T-cell (primary cell): ENCODE measurements around the gene ARHGAP10. TPM values are rescaled to one million over a fixed set of nuclear protein-coding genes. Genes with fewer than 3 reads are reported as not detected.

Source experiments
- ATAC-seq, 4 experiments: fragments of 200-7000 bp in 3 of 4; fragments of 150-1000 bp in 1 of 4; cut with Tn5 transposase; replicated peaks in 1 of 4; 1 replicate in 3 of 4; 2 replicates in 1 of 4; pipeline ENCODE4 v1.10.0; 2021; ENCODE audit warnings: moderate library complexity in 3 of 4, mild to moderate bottlenecking in 2 of 4, moderate number of reproducible peaks in 1 of 4
- CTCF ChIA-PET, 2 donors: fragments of 300-600 bp; sonication (Branson Sonifier 250); formaldehyde crosslinking; loops; one replicate each; lab custom pipeline; 2022; ENCODE audit warnings: antibody characterized with exemption in 2 of 2; lab: Charles Lee
- POLR2A ChIA-PET, 2 donors: fragments of 300-600 bp; sonication (Branson Sonifier 250); formaldehyde crosslinking; loops; one replicate each; lab custom pipeline; 2022; ENCODE audit warnings: antibody characterized with exemption in 2 of 2; lab: Charles Lee
- DNase-seq, 35 experiments: peaks; one replicate each; pipeline versions ENCODE4 v3.0.0 to v3.0.0-alpha.2; 2013 to 2023
- H3K27ac ChIP-seq: one replicate; pipeline ENCODE4 v1.5.1; 2013; ENCODE audit warnings: low read length
- H3K27me3 ChIP-seq, 2 experiments: replicated peaks in 1 of 2; 1 replicate in 1 of 2; 2 replicates in 1 of 2; pipeline versions ENCODE4 v1.6.1 to v1.7.0; 2013; ENCODE audit warnings: low read length in 1 of 2, mixed read lengths in 1 of 2; ENCODE audit not compliant: control insufficient read depth in 2 of 2, insufficient read depth in 2 of 2; ENCODE audit errors: extremely low read depth in 1 of 2
- H3K36me3 ChIP-seq, 2 donors: 1 replicate in 1 of 2; 2 replicates in 1 of 2; pipeline versions ENCODE4 v1.6.1 to v1.7.0; 2013; ENCODE audit warnings: low read length in 1 of 2; ENCODE audit not compliant: control insufficient read depth in 2 of 2, insufficient read depth in 1 of 2; ENCODE audit errors: extremely low read depth in 1 of 2
- H3K4me1 ChIP-seq, 2 experiments: 1 replicate in 1 of 2; 2 replicates in 1 of 2; pipeline versions ENCODE4 v1.6.1 to v1.7.0; 2013; ENCODE audit warnings: low read length in 2 of 2, mixed read lengths in 1 of 2; ENCODE audit not compliant: insufficient read depth in 2 of 2, control insufficient read depth in 1 of 2; ENCODE audit errors: extremely low read depth in 1 of 2
- H3K4me3 ChIP-seq, 2 donors: 1 replicate in 1 of 2; 2 replicates in 1 of 2; pipeline versions ENCODE4 v1.5.1 to v1.7.0; 2013; ENCODE audit warnings: mild to moderate bottlenecking in 2 of 2, low read length in 1 of 2, moderate library complexity in 1 of 2; ENCODE audit not compliant: control insufficient read depth in 1 of 2; ENCODE audit errors: extremely low read depth in 1 of 2
- H3K9me3 ChIP-seq: 2 replicates; pipeline ENCODE4 v1.7.0; 2013
- H3K27ac Mint-ChIP-seq, 2 donors: one replicate each; pipeline ENCODE4 v1.8.0; 2020 to 2021; ENCODE audit warnings: mild to moderate bottlenecking in 2 of 2, mixed read lengths in 2 of 2
- H3K27me3 Mint-ChIP-seq, 2 donors: one replicate each; pipeline ENCODE4 v1.8.0; 2021 to 2022; ENCODE audit warnings: mixed read lengths in 2 of 2
- H3K36me3 Mint-ChIP-seq: one replicate; pipeline ENCODE4 v1.8.0; 2021; ENCODE audit warnings: mixed read lengths
- H3K4me1 Mint-ChIP-seq, 3 donors: one replicate each; pipeline ENCODE4 v1.8.0; 2020 to 2022; ENCODE audit warnings: mixed read lengths in 3 of 3, mild to moderate bottlenecking in 1 of 3
- H3K4me3 Mint-ChIP-seq, 3 donors: one replicate each; pipeline ENCODE4 v1.8.0; 2020 to 2022; ENCODE audit warnings: mild to moderate bottlenecking in 3 of 3, mixed read lengths in 3 of 3, moderate library complexity in 3 of 3
- H3K9me3 Mint-ChIP-seq, 3 donors: one replicate each; pipeline ENCODE4 v1.8.0; 2020 to 2022; ENCODE audit warnings: mixed read lengths in 3 of 3
- WGBS: methylation state at CpG from one replicate; pipeline ENCODE4 v1.1.5; 2013; ENCODE audit warnings: missing lambda C conversion rate; ENCODE audit not compliant: insufficient coverage; 5-methylcytosine and 5-hydroxymethylcytosine counted together
- total RNA-seq, 35 experiments: library from RNA in 6 of 35; stranded (reverse) in 6 of 35; fragments of 120-200 nt in 1 of 35; gene quantifications; one replicate each; pipeline versions ENCODE4 v1.2.1 to v1.2.4 and lab custom pipeline; 2013 to 2026

The ARHGAP10 gene
- total RNA-seq, 5 donors from 2014 or later (not counting 1 experiment from before 2014, with no cell fraction given) = 6.2 to 7.7 (median 6.8) TPM

- H3K36me3 ChIP-seq = no peaks in the 10 kb centered on the region
- peaks cover 0 to 1% of the 10 kb centered on the region in 2 donors for H3K27me3 Mint-ChIP-seq
- no peak for DNase-seq
- no peaks in the 10 kb centered on the region for H3K9me3 Mint-ChIP-seq
- H3K27me3 ChIP-seq = no peaks in the 10 kb centered on the region
- H3K36me3 Mint-ChIP-seq = no peaks in the 10 kb centered on the region
- no CpG with 5 or more reads among the region's 5 CpGs for WGBS
- POLR2A ChIA-PET = interaction anchor here in 1 of 2 donors (0.6 kb wide), 1 partner anchor 52 kb away, joined by 3 read pairs; no protein-coding TSS in a partner anchor
- H3K9me3 ChIP-seq = no peaks in the 10 kb centered on the region
- H3K27ac Mint-ChIP-seq = no peak overlapping the region
- CTCF ChIA-PET = interaction anchor here (0.6 to 4.2 kb wide), 9 partner anchors 15 to 192 kb away, joined by 3 to 65 read pairs (median 3); no protein-coding TSS in a partner anchor
- peaks cover 0 to 7% (median 2%) of the 10 kb centered on the region in 3 donors for H3K4me1 Mint-ChIP-seq
- no peaks in the 10 kb centered on the region for H3K4me1 ChIP-seq
- no peak for ATAC-seq
- H3K4me3 Mint-ChIP-seq = no peak overlapping the region
- H3K4me3 ChIP-seq = no peak overlapping the region
- no peak overlapping the region for H3K27ac ChIP-seq
These were observed 21.9 kb upstream of the ARHGAP10 start for GRCh38 chr4:147709999-147710398.

DNA sequence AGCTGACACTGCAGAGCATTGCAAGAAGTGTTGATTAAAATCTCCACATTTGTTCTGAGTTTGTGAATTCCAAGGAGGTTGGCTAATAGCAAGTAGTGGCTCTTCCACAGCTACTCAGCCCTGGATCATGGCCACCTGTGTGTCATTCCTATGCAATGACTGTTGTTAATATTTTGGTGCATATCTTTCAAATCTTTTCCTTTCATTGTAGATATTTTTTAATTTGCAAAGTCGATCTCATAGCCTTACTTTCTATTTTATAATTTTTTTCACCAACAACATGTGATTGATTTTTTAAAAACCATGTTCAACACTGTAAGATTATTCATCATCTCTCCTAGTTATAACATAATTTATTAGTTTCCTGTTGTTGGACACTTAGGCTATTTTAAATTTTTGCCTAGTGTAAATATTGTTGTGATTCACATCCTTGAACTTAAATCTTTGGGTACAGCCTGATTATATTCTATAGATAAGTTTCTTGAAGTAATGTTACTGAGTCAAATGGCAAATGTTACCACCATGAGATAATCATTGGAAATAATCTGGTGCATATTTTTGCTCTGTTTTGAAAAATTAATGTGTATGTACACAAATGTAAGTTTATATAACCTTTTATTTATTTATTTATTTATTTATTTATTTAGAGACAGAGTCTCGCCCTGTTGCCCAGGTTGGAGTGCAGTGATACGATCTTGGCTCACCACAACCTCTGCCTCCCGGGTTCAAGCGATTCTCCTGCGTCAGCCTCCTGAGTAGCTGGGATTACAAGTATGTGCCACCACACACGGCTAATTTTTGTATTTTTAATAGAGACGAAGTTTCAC is 17.1 kb upstream of the ARHGAP10 start:
- H3K27me3 Mint-ChIP-seq = peaks cover 0 to 9% of the 10 kb centered on the region in 2 donors
- POLR2A ChIA-PET = interaction anchor here in 1 of 2 donors (0.6 kb wide), 1 partner anchor 11 kb away, joined by 12 read pairs; no protein-coding TSS in a partner anchor
- ATAC-seq (no peak), DNase-seq (no peak)
- Histone ChIP-seq H3K9me3 (no peaks in the 10 kb centered on the region), H3K27me3 (no peaks in the 10 kb centered on the region), H3K36me3 (no peaks in the 10 kb centered on the region), H3K4me3 (no peak overlapping the region), H3K27ac (no peak overlapping the region), H3K4me1 (no peaks in the 10 kb centered on the region)
- 95% methylated on average over 6 of the region's 8 CpGs for WGBS
- H3K36me3 Mint-ChIP-seq = no peaks in the 10 kb centered on the region
- H3K9me3 Mint-ChIP-seq = no peaks in the 10 kb centered on the region
- CTCF ChIA-PET = interaction anchor here in 1 of 2 donors (0.7 kb wide), 1 partner anchor 27 kb away, joined by 3 read pairs; no protein-coding TSS in a partner anchor
- H3K4me3 Mint-ChIP-seq = no peak overlapping the region
- H3K4me1 Mint-ChIP-seq = no peaks in the 10 kb centered on the region
- H3K27ac Mint-ChIP-seq = no peak overlapping the region

GRCh38 chr4:147717878-147718277 is 14.0 kb upstream of the ARHGAP10 start:
- Histone ChIP-seq H3K4me3 (no peak overlapping the region), H3K27ac (no peak overlapping the region), H3K36me3 (no peaks in the 10 kb centered on the region), H3K27me3 (no peaks in the 10 kb centered on the region), H3K4me1 (no peaks in the 10 kb centered on the region), H3K9me3 (no peaks in the 10 kb centered on the region)
- CTCF ChIA-PET = no interaction called here
- POLR2A ChIA-PET = no interaction called here
- peaks cover 2 to 9% of the 10 kb centered on the region in 2 donors for H3K27me3 Mint-ChIP-seq
- H3K4me1 Mint-ChIP-seq = no peaks in the 10 kb centered on the region
- H3K36me3 Mint-ChIP-seq = no peaks in the 10 kb centered on the region
- DNase-seq (no peak), ATAC-seq (no peak)
- H3K27ac Mint-ChIP-seq = no peak overlapping the region
- no CpG with 5 or more reads among the region's 1 CpG for WGBS
- H3K4me3 Mint-ChIP-seq = no peak overlapping the region
- no peaks in the 10 kb centered on the region for H3K9me3 Mint-ChIP-seq

- no peak for ATAC-seq
- WGBS = 92% methylated on average over 2 of the region's 5 CpGs
- POLR2A ChIA-PET = no interaction called here
These were observed 8.6 kb upstream of the ARHGAP10 start for GRCh38 chr4:147723326-147723725.

GRCh38 chr4:147724468-147725201 is 7.3 kb upstream of the ARHGAP10 start:
- H3K9me3 Mint-ChIP-seq = no peaks in the 10 kb centered on the region
- no peaks in the 10 kb centered on the region for H3K4me1 Mint-ChIP-seq
- Histone ChIP-seq H3K4me3 (no peak overlapping the region), H3K4me1 (no peaks in the 10 kb centered on the region), H3K9me3 (no peaks in the 10 kb centered on the region), H3K27me3 (no peaks in the 10 kb centered on the region), H3K27ac (no peak overlapping the region), H3K36me3 (no peaks in the 10 kb centered on the region)
- DNase-seq = no peak
- POLR2A ChIA-PET = no interaction called here
- H3K36me3 Mint-ChIP-seq = no peaks in the 10 kb centered on the region
- no peak overlapping the region for H3K27ac Mint-ChIP-seq
- CTCF ChIA-PET = interaction anchor here (0.6 to 1.1 kb wide), 5 partner anchors 14 to 160 kb away, joined by 3 to 6 read pairs (median 3); no protein-coding TSS in a partner anchor
- no peak for ATAC-seq
- H3K4me3 Mint-ChIP-seq = no peak overlapping the region
- peaks cover 0 to 3% of the 10 kb centered on the region in 2 donors for H3K27me3 Mint-ChIP-seq
- 97% methylated on average over 4 of the region's 13 CpGs for WGBS

More at GRCh38 chr4:147723326-147723725, 8.6 kb upstream of the ARHGAP10 start:
- H3K4me3 ChIP-seq = no peak overlapping the region
- H3K4me1 ChIP-seq = no peaks in the 10 kb centered on the region
- DNase-seq = no peak
- Mint-ChIP-seq H3K4me1 (no peaks in the 10 kb centered on the region), H3K4me3 (no peak overlapping the region), H3K27ac (no peak overlapping the region), H3K9me3 (no peaks in the 10 kb centered on the region), H3K27me3 (peaks cover 0 to 3% of the 10 kb centered on the region in 2 donors), H3K36me3 (no peaks in the 10 kb centered on the region)
- H3K9me3 ChIP-seq = no peaks in the 10 kb centered on the region
- H3K27me3 ChIP-seq = no peaks in the 10 kb centered on the region
- CTCF ChIA-PET = no interaction called here
- no peaks in the 10 kb centered on the region for H3K36me3 ChIP-seq
- no peak overlapping the region for H3K27ac ChIP-seq

DNA sequence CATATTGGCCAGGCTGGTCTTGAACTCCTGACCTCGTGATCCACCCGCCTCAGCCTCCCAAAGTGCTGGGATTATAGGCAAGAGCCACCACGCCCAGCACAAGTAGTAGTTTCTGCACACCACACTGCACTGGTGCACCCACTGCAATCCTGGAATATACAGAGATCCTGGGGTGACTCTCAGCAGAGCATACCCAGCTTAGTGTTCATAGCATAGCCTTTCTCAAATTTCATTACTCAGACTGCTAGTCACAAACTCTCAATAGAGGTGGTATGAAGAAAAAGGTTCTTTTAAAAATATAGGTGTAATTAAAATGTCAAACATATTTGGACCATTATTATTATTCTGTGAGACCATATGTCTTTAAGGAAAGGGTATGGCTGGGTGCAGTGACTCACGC is 6.2 kb upstream of the ARHGAP10 start:
- H3K9me3 Mint-ChIP-seq = no peaks in the 10 kb centered on the region
- ChIA-PET CTCF (interaction anchor here in 1 of 2 donors (1.1 kb wide), 1 partner anchor 17 kb away, joined by 3 read pairs; no protein-coding TSS in a partner anchor), POLR2A (no interaction called here)
- H3K4me3 Mint-ChIP-seq = no peak overlapping the region
- WGBS = 95% methylated on average over 3 of the region's 4 CpGs
- peaks cover 0 to under 1% of the 10 kb centered on the region in 2 experiments for H3K4me1 ChIP-seq
- DNase-seq = no peak
- no peak overlapping the region for H3K4me3 ChIP-seq
- H3K36me3 Mint-ChIP-seq = no peaks in the 10 kb centered on the region
- H3K4me1 Mint-ChIP-seq = peaks cover 0 to 4% (median 2%) of the 10 kb centered on the region in 3 donors
- no peak for ATAC-seq
- no peak overlapping the region for H3K27ac Mint-ChIP-seq
- H3K27ac ChIP-seq = no peak overlapping the region
- peaks cover 0 to 1% of the 10 kb centered on the region in 2 donors for H3K27me3 Mint-ChIP-seq
- no peaks in the 10 kb centered on the region for H3K9me3 ChIP-seq
- H3K36me3 ChIP-seq = no peaks in the 10 kb centered on the region
- H3K27me3 ChIP-seq = no peaks in the 10 kb centered on the region
